Measurements from ENCODE around the gene ST13. TPM values are rescaled to one million over a fixed set of nuclear protein-coding genes. Genes with fewer than 3 reads are reported as not detected.
A peak's percentile ranks its signal among the peaks of the same experiment; 100 is the strongest.

ST13 gene
- total and polyA plus RNA-seq, 9 of the 15 experiments (the other 6 are each of a cell fraction or from before 2014, with no cell fraction given) = 53.6 to 311 (median 195) TPM

DNA sequence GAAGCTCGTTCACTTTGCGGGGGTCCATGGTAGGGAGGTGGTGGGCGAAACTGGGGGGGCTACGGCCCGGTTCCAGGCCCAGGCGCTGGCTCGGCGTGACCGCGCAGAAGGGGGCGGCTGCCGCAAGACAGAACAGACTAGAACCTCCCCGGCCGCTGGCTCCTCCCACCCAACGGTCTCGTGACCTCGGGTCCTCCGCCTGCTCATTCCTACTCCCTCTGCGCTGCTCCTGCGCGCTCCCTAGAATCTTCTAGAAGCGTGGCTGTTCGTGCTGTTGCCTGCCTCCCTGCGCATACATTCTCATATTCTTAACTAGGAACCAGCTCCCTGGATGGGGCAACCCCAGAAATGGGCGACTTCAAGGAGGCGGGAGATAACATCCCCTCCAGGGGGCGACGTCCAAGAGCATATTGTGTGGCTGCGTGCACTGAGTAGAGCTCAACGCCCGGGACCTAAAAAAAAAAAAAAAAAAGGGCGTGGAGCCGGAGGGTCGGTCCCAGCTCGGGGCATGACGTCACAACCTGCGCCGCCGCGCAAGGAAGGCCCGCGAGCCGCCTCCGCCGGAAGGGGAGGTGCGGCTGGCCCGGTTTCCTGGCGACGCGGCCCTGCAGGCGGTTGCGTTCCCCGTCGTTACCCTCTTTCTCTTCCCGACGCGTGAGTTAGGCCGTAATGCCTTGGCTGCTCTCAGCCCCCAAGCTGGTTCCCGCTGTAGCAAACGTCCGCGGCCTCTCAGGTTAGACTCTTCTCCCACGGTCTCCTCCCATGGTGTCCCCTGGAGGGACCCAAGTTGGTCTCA, at the start of gene ST13, which contains the start of gene XPNPEP3 (continued):
- TF ChIP-seq, protein P1, sequence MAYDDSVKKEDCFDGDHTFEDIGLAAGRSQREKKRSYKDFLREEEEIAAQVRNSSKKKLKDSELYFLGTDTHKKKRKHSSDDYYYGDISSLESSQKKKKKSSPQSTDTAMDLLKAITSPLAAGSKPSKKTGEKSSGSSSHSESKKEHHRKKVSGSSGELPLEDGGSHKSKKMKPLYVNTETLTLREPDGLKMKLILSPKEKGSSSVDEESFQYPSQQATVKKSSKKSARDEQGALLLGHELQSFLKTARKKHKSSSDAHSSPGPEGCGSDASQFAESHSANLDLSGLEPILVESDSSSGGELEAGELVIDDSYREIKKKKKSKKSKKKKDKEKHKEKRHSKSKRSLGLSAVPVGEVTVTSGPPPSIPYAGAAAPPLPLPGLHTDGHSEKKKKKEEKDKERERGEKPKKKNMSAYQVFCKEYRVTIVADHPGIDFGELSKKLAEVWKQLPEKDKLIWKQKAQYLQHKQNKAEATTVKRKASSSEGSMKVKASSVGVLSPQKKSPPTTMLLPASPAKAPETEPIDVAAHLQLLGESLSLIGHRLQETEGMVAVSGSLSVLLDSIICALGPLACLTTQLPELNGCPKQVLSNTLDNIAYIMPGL (CRISPR knock-in tag; IDR thresholded peaks at IDR 0.05) = no peak
- TF ChIP-seq, protein P2, sequence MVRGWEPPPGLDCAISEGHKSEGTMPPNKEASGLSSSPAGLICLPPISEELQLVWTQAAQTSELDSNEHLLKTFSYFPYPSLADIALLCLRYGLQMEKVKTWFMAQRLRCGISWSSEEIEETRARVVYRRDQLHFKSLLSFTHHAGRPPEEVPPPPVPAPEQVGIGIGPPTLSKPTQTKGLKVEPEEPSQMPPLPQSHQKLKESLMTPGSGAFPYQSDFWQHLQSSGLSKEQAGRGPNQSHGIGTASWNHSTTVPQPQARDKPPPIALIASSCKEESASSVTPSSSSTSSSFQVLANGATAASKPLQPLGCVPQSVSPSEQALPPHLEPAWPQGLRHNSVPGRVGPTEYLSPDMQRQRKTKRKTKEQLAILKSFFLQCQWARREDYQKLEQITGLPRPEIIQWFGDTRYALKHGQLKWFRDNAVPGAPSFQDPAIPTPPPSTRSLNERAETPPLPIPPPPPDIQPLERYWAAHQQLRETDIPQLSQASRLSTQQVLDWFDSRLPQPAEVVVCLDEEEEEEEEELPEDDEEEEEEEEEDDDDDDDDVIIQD (CRISPR knock-in tag; IDR thresholded peaks at IDR 0.05) = no peak
- TF ChIP-seq ZNF175 (CRISPR knock-in tag; IDR thresholded peaks at IDR 0.05; ENCODE audit: low read depth) (no peak), RFX5 (IDR thresholded peaks at IDR 0.05; ENCODE audit: low read depth, low read length) (no peak; the same call in 1 of the 2 replicates), RB1 (IDR thresholded peaks at IDR 0.05; ENCODE audit: low read depth) (no peak), ZNF431 (CRISPR knock-in tag; IDR thresholded peaks at IDR 0.05) (peak; percentile 50; the same call in 1 of the 2 replicates), ZNF586 (CRISPR knock-in tag; conservative IDR thresholded peaks at IDR 0.05) (no peak), ZNF57 (CRISPR knock-in tag; IDR thresholded peaks at IDR 0.05) (no peak), BCL6 (CRISPR knock-in tag; IDR thresholded peaks at IDR 0.05) (no peak), DIDO1 (tag; IDR thresholded peaks at IDR 0.05; ENCODE audit: low read depth) (peak; percentile 41; the same call in 1 of the 2 replicates), HLTF (IDR thresholded peaks at IDR 0.05) (no peak), TBP (optimal IDR thresholded peaks at IDR 0.05; ENCODE audit: low read depth, low read length) (peak; percentile 48), DPF2 (IDR thresholded peaks at IDR 0.05) (no peak), FOXM1 (IDR thresholded peaks at IDR 0.05; ENCODE audit: low read depth) (no peak), FOXM1 (CRISPR knock-in tag; IDR thresholded peaks at IDR 0.05; ENCODE audit: low read depth) (no peak), PTRF (tag; IDR thresholded peaks at IDR 0.05) (no peak), NONO (IDR thresholded peaks at IDR 0.05; ENCODE audit: low read depth in 2 of 2, low read length in 1 of 2) (no peak), L3MBTL2 (IDR thresholded peaks at IDR 0.05) (0 out of 2 replicates have a peak, but pooled peaks have one; percentile 31), CBFA2T3 (IDR thresholded peaks at IDR 0.05) (no peak), ERF (CRISPR knock-in tag; IDR thresholded peaks at IDR 0.05) (no peak), NFXL1 (CRISPR knock-in tag; IDR thresholded peaks at IDR 0.05) (no peak), BRD4 (IDR thresholded peaks at IDR 0.05) (0 out of 2 replicates have a peak, but pooled peaks have one; percentile 1), CBX8 (IDR thresholded peaks at IDR 0.05; ENCODE audit: borderline replicate concordance, extremely low read depth, low read depth, low read length, poor library complexity, severe bottlenecking) (no peak), CBX1 (IDR thresholded peaks at IDR 0.05; ENCODE audit: low read depth) (peak; percentile 27; the same call in 1 of the 2 replicates), ZNF830 (CRISPR knock-in tag; IDR thresholded peaks at IDR 0.05) (no peak), GTF2F1 (IDR thresholded peaks at IDR 0.05; ENCODE audit: low read depth, low read length) (no peak)
- TF ChIP-seq, protein P3, sequence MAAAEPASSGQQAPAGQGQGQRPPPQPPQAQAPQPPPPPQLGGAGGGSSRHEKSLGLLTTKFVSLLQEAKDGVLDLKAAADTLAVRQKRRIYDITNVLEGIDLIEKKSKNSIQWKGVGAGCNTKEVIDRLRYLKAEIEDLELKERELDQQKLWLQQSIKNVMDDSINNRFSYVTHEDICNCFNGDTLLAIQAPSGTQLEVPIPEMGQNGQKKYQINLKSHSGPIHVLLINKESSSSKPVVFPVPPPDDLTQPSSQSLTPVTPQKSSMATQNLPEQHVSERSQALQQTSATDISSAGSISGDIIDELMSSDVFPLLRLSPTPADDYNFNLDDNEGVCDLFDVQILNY (CRISPR knock-in tag; IDR thresholded peaks at IDR 0.05) = no peak

Data from K562 (cell line).